BLaER1 (cell line): ENCODE data around the gene RTN3.

ENCODE experiments used
- H3K27ac ChIP-seq: shearing (Covaris generic); formaldehyde crosslinking; 2 replicates; pipeline ENCODE4 v1.8.1; 2022
- H3K27me3 ChIP-seq: shearing (Covaris generic); formaldehyde crosslinking; 2 replicates; pipeline ENCODE4 v1.8.1; 2022
- H3K36me3 ChIP-seq: shearing (Covaris generic); formaldehyde crosslinking; 2 replicates; pipeline ENCODE4 v1.8.1; 2022
- H3K4me1 ChIP-seq: shearing (Covaris generic); formaldehyde crosslinking; 2 replicates; pipeline ENCODE4 v1.8.1; 2022
- H3K4me2 ChIP-seq: shearing (Covaris generic); formaldehyde crosslinking; 2 replicates; pipeline ENCODE4 v1.8.1; 2022
- H3K4me3 ChIP-seq: shearing (Covaris generic); formaldehyde crosslinking; 2 replicates; pipeline ENCODE4 v1.8.1; 2022
- H3K9ac ChIP-seq: shearing (Covaris generic); formaldehyde crosslinking; 2 replicates; pipeline ENCODE4 v1.8.1; 2022
- H3K9me3 ChIP-seq: shearing (Covaris generic); formaldehyde crosslinking; 2 replicates; pipeline ENCODE4 v1.8.1; 2022
- H4K20me1 ChIP-seq: shearing (Covaris generic); formaldehyde crosslinking; 2 replicates; pipeline ENCODE4 v1.8.1; 2022
- Cebpa-rat ChIP-seq: shearing (Covaris generic); IDR thresholded peaks from 2 replicates; pipeline ENCODE4 v1.8.1; 2022

RTN3 gene

DNA sequence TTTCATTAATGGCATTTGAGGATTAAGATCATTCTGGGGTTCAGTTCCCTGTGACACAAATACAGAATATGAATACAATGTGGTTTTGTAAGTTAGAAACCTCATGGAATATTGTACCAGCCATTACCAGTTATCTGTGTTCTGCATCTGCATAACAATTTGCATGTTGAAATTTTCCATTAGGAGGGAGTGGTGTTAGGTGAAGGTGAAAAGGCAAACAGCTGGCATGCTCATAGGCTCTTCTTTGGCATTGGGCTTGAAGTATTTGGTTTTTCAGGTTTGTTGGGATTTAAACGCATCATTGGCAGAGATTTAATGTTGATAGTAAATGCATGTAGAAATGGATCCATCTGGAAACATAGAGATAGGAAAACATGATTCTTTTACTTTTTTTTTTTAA is 18.6 kb downstream of the RTN3 start:
- no peak overlapping the region for H3K4me3 ChIP-seq
- H3K9me3 ChIP-seq = 0 out of 2 replicates have a peak, but pooled peaks cover 5% of the 10 kb centered on the region
- peaks cover 81% of the 10 kb centered on the region for H4K20me1 ChIP-seq
- H3K4me1 ChIP-seq = peaks cover 24% of the 10 kb centered on the region
- no peak overlapping the region for H3K9ac ChIP-seq
- TF ChIP-seq Cebpa-rat = no peak
- no peaks in the 10 kb centered on the region for H3K27me3 ChIP-seq
- H3K36me3 ChIP-seq = peaks cover 19% of the 10 kb centered on the region
- no peak overlapping the region for H3K27ac ChIP-seq
- no peak overlapping the region for H3K4me2 ChIP-seq

GRCh38 chr11:63705526-63705925 is 24.2 kb downstream of the RTN3 start:
- no peaks in the 10 kb centered on the region for H3K27me3 ChIP-seq
- H3K4me2 ChIP-seq = no peak overlapping the region
- H3K27ac ChIP-seq = no peak overlapping the region
- H3K9me3 ChIP-seq = 0 out of 2 replicates have a peak, but pooled peaks cover 5% of the 10 kb centered on the region
- H3K9ac ChIP-seq = no peak overlapping the region
- peaks cover 29% of the 10 kb centered on the region for H3K36me3 ChIP-seq
- no peaks in the 10 kb centered on the region for H3K4me1 ChIP-seq
- no peak overlapping the region for H3K4me3 ChIP-seq
- H4K20me1 ChIP-seq = peaks cover 82% of the 10 kb centered on the region
- TF ChIP-seq Cebpa-rat = no peak

DNA sequence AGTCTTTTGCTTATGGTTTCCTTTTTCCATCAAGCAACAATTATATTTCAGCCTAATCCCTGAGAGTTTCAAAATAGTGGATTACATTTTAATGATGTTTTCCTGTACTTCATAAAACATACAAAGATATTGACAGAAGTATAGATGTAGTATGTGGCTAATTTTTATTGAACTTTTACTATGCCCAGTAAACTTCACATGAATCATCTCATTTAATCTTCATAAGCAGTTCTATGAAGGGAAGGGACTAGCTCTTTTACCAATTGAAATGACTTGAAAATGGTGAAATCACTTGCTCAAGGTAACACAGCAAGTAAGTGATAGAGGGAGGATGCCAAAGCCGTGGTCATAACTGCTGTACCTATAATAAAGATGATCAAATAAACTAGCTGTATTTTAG is 27.5 kb downstream of the RTN3 start:
- Histone ChIP-seq H4K20me1 (peaks cover 90% of the 10 kb centered on the region), H3K27ac (no peak overlapping the region), H3K4me3 (no peak overlapping the region), H3K27me3 (no peaks in the 10 kb centered on the region), H3K4me1 (no peaks in the 10 kb centered on the region), H3K9ac (no peak overlapping the region), H3K36me3 (peaks cover 32% of the 10 kb centered on the region), H3K9me3 (no peaks in the 10 kb centered on the region), H3K4me2 (no peak overlapping the region)
- TF ChIP-seq Cebpa-rat = no peak

GRCh38 chr11:63709336-63709884 is 28.1 kb downstream of the RTN3 start:
- H3K36me3 ChIP-seq = peaks cover 32% of the 10 kb centered on the region
- H3K4me2 ChIP-seq = no peak overlapping the region
- no peaks in the 10 kb centered on the region for H3K4me1 ChIP-seq
- H3K9me3 ChIP-seq = no peaks in the 10 kb centered on the region
- H3K27me3 ChIP-seq = no peaks in the 10 kb centered on the region
- no peak overlapping the region for H3K9ac ChIP-seq
- peaks cover 90% of the 10 kb centered on the region for H4K20me1 ChIP-seq
- H3K27ac ChIP-seq = no peak overlapping the region
- no peak overlapping the region for H3K4me3 ChIP-seq
- no peak for TF ChIP-seq Cebpa-rat

GRCh38 chr11:63710476-63711217 is 29.3 kb downstream of the RTN3 start:
- no peak for TF ChIP-seq Cebpa-rat
- Histone ChIP-seq H3K4me1 (no peaks in the 10 kb centered on the region), H3K36me3 (peaks cover 39% of the 10 kb centered on the region), H3K4me3 (no peak overlapping the region), H3K9me3 (no peaks in the 10 kb centered on the region), H4K20me1 (peaks cover 90% of the 10 kb centered on the region), H3K9ac (no peak overlapping the region), H3K27me3 (no peaks in the 10 kb centered on the region), H3K4me2 (no peak overlapping the region), H3K27ac (no peak overlapping the region)

DNA sequence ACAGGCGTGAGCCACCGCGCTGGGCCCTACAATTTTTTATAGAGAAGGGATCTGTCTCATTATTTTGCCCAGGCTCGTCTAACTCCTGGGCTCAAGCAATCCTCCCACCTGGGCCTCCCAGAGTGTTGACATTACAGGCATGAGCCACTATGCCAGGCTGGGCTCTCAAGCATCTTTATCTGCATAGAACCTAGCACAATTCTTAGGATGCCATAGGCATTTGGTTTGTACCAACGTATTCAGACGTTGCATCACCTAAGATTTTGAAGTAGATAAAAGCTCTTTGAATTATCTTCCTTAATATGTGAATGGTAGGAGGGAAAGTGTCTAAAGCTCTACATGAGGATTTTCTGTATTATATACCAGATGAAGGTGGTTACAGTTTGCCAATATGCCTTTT is 30.5 kb downstream of the RTN3 start:
- no peak overlapping the region for H3K27ac ChIP-seq
- no peak overlapping the region for H3K4me3 ChIP-seq
- H3K4me1 ChIP-seq = no peaks in the 10 kb centered on the region
- no peak for TF ChIP-seq Cebpa-rat
- peaks cover 37% of the 10 kb centered on the region for H3K36me3 ChIP-seq
- H3K27me3 ChIP-seq = no peaks in the 10 kb centered on the region
- no peak overlapping the region for H3K4me2 ChIP-seq
- no peaks in the 10 kb centered on the region for H3K9me3 ChIP-seq
- H3K9ac ChIP-seq = no peak overlapping the region
- peaks cover 93% of the 10 kb centered on the region for H4K20me1 ChIP-seq

GRCh38 chr11:63713766-63714165 is 32.5 kb downstream of the RTN3 start:
- Histone ChIP-seq H3K4me3 (no peak overlapping the region), H3K9ac (no peak overlapping the region), H3K9me3 (no peaks in the 10 kb centered on the region), H3K4me2 (no peak overlapping the region), H3K27ac (no peak overlapping the region), H4K20me1 (peaks cover 97% of the 10 kb centered on the region), H3K27me3 (no peaks in the 10 kb centered on the region), H3K36me3 (peaks cover 36% of the 10 kb centered on the region), H3K4me1 (no peaks in the 10 kb centered on the region)
- no peak for TF ChIP-seq Cebpa-rat

- Histone ChIP-seq H4K20me1 (peaks cover 97% of the 10 kb centered on the region), H3K4me1 (no peaks in the 10 kb centered on the region), H3K27me3 (no peaks in the 10 kb centered on the region), H3K9ac (no peak overlapping the region), H3K4me2 (no peak overlapping the region), H3K27ac (no peak overlapping the region), H3K4me3 (no peak overlapping the region), H3K36me3 (peaks cover 54% of the 10 kb centered on the region), H3K9me3 (no peaks in the 10 kb centered on the region)
- no peak for TF ChIP-seq Cebpa-rat
Measured at GRCh38 chr11:63716046-63716445, 34.7 kb downstream of the RTN3 start.

GRCh38 chr11:63719001-63719400 is 37.7 kb downstream of the RTN3 start:
- Histone ChIP-seq H3K36me3 (peaks cover 43% of the 10 kb centered on the region), H3K27ac (no peak overlapping the region), H4K20me1 (peaks cover 97% of the 10 kb centered on the region), H3K4me1 (no peaks in the 10 kb centered on the region), H3K9me3 (no peaks in the 10 kb centered on the region), H3K27me3 (no peaks in the 10 kb centered on the region), H3K4me3 (no peak overlapping the region), H3K9ac (no peak overlapping the region), H3K4me2 (no peak overlapping the region)
- no peak for TF ChIP-seq Cebpa-rat

- peaks cover 87% of the 10 kb centered on the region for H4K20me1 ChIP-seq
Measured at GRCh38 chr11:63719987-63720386, 38.7 kb downstream of the RTN3 start.

More at GRCh38 chr11:63719987-63720386, 38.7 kb downstream of the RTN3 start:
- no peaks in the 10 kb centered on the region for H3K4me1 ChIP-seq
- TF ChIP-seq Cebpa-rat = no peak
- no peak overlapping the region for H3K27ac ChIP-seq
- H3K9ac ChIP-seq = no peak overlapping the region
- H3K4me2 ChIP-seq = no peak overlapping the region
- H3K4me3 ChIP-seq = no peak overlapping the region
- H3K9me3 ChIP-seq = no peaks in the 10 kb centered on the region
- H3K27me3 ChIP-seq = no peaks in the 10 kb centered on the region
- H3K36me3 ChIP-seq = peaks cover 37% of the 10 kb centered on the region
